GM23248 (cell line): ENCODE data around the gene SGPP2. TPM values are rescaled to one million over a fixed set of nuclear protein-coding genes. Genes with fewer than 3 reads are reported as not detected.

ENCODE experiments used
- DNase-seq: peaks from one replicate; pipeline ENCODE4 v3.0.0-alpha.2; 2015
- H2AFZ ChIP-seq: fragments of 200-600 bp; sonication (generic); 2 replicates; pipeline ENCODE4 v1.6.1; 2016; ENCODE audit warnings: antibody characterized with exemption
- H3F3A ChIP-seq: fragments of 200-600 bp; sonication (generic); 2 replicates; pipeline ENCODE4 v1.6.1; 2016; ENCODE audit warnings: mild to moderate bottlenecking, antibody characterized with exemption, mixed run types; ENCODE audit not compliant: insufficient read depth
- H3K27ac ChIP-seq: fragments of 200-600 bp; sonication (generic); 2 replicates; pipeline ENCODE4 v1.5.1; 2016; ENCODE audit warnings: mild to moderate bottlenecking
- H3K27me3 ChIP-seq: fragments of 200-600 bp; sonication (generic); replicated peaks from 2 replicates; pipeline ENCODE4 v1.6.1; 2016; ENCODE audit warnings: mild to moderate bottlenecking; ENCODE audit not compliant: insufficient read depth
- H3K36me3 ChIP-seq: fragments of 200-600 bp; sonication (generic); 2 replicates; pipeline ENCODE4 v1.6.1; 2016; ENCODE audit warnings: low read depth, mild to moderate bottlenecking
- H3K4me1 ChIP-seq: fragments of 200-600 bp; sonication (generic); 2 replicates; pipeline ENCODE4 v1.6.1; 2016; ENCODE audit warnings: mild to moderate bottlenecking; ENCODE audit not compliant: insufficient read depth
- H3K4me2 ChIP-seq: fragments of 200-600 bp; sonication (generic); one replicate; pipeline ENCODE4 v1.6.1; 2016; ENCODE audit warnings: mild to moderate bottlenecking; ENCODE audit not compliant: unreplicated experiment
- H3K4me3 ChIP-seq: fragments of 200-600 bp; sonication (generic); 2 replicates; pipeline ENCODE4 v1.5.1; 2016; ENCODE audit warnings: mild to moderate bottlenecking
- H3K79me2 ChIP-seq: fragments of 200-600 bp; sonication (generic); 2 replicates; pipeline ENCODE4 v1.6.1; 2016; ENCODE audit warnings: mild to moderate bottlenecking; ENCODE audit not compliant: insufficient read depth
- H3K9ac ChIP-seq: fragments of 200-600 bp; sonication (generic); 2 replicates; pipeline ENCODE4 v1.6.1; 2016; ENCODE audit warnings: mild to moderate bottlenecking
- H3K9me2 ChIP-seq: fragments of 200-600 bp; sonication (generic); 2 replicates; pipeline ENCODE4 v1.6.1; 2016; ENCODE audit warnings: mixed run types, mild to moderate bottlenecking, moderate library complexity; ENCODE audit not compliant: insufficient read depth
- H3K9me3 ChIP-seq: fragments of 200-600 bp; sonication (generic); one replicate; pipeline ENCODE4 v1.6.1; 2017; ENCODE audit warnings: low read depth
- H4K20me1 ChIP-seq: fragments of 200-600 bp; sonication (generic); 2 replicates; pipeline ENCODE4 v1.6.0; 2016; ENCODE audit not compliant: insufficient read depth
- EZH2 ChIP-seq: fragments of 200-600 bp; sonication (generic); IDR thresholded peaks from 2 replicates; pipeline ENCODE4 v1.6.1; 2018; ENCODE audit warnings: antibody characterized with exemption, mild to moderate bottlenecking; ENCODE audit not compliant: insufficient read depth, poor library complexity, severe bottlenecking
- EZH2phosphoT487 ChIP-seq: fragments of 200-600 bp; sonication (generic); IDR thresholded peaks from 2 replicates; pipeline ENCODE4 v1.6.1; 2018; ENCODE audit warnings: antibody characterized with exemption, moderate library complexity, mild to moderate bottlenecking, low read depth; ENCODE audit not compliant: insufficient read depth
- WGBS, 2 experiments: methylation state at CpG; one replicate each; pipeline ENCODE4 v1.1.6; 2015 to 2017; ENCODE audit warnings: low lambda C conversion rate in 2 of 2, low coverage in 1 of 2; ENCODE audit errors: missing lambda C conversion rate in 2 of 2; 5-methylcytosine and 5-hydroxymethylcytosine counted together
- in situ Hi-C: fragments of 300-500 bp; cut with MboI; formaldehyde crosslinking; loops from 2 replicates; pipeline ENCODE4 v1.15.0; 2020
- polyA plus RNA-seq: library from polyadenylated mRNA; unstranded; fragments of >200 nt; fragmentation: Nextera tagmentation; extraction: Ambion mirVana; gene quantifications from 2 replicates; pipeline ENCODE4 v1.2.1, GENCODE V29; 2016
- total RNA-seq: library from RNA; depleted of rRNA; stranded (reverse); fragments of >200 nt; shearing (Covaris generic); gene quantifications from 2 replicates; pipeline ENCODE4 v1.2.3, GENCODE V29; 2014

Gene SGPP2
- total and polyA plus RNA-seq, 2 experiments from 2014 or later: not detected

- Histone ChIP-seq H3F3A (no peaks in the 10 kb centered on the region), H3K9ac (no peak overlapping the region), H3K9me3 (no peaks in the 10 kb centered on the region), H3K9me2 (no peaks in the 10 kb centered on the region), H3K27me3 (no peaks in the 10 kb centered on the region; the same call in none of the 2 replicates), H3K79me2 (no peaks in the 10 kb centered on the region), H3K27ac (no peak overlapping the region), H4K20me1 (no peaks in the 10 kb centered on the region), H3K4me3 (no peak overlapping the region), H3K4me1 (no peaks in the 10 kb centered on the region), H3K4me2 (no peak overlapping the region), H3K36me3 (no peaks in the 10 kb centered on the region), H2AFZ (no peak overlapping the region)
- DNase-seq: no peak
- WGBS, 2 experiments: 31 to 33% methylated on average over 8 of the region's 8 CpGs
- TF ChIP-seq EZH2: no peak
- in situ Hi-C loops: no loop called here
Measured at GRCh38 chr2:222504191-222504590, 79.8 kb downstream of the SGPP2 start.

GRCh38 chr2:222504719-222505118, 80.4 kb downstream of the SGPP2 start:
- Histone ChIP-seq H3F3A (no peaks in the 10 kb centered on the region), H4K20me1 (no peaks in the 10 kb centered on the region), H3K9me3 (no peaks in the 10 kb centered on the region), H3K4me1 (no peaks in the 10 kb centered on the region), H3K4me2 (no peak overlapping the region), H3K79me2 (no peaks in the 10 kb centered on the region), H3K9me2 (no peaks in the 10 kb centered on the region), H3K36me3 (no peaks in the 10 kb centered on the region), H3K27me3 (no peaks in the 10 kb centered on the region; the same call in none of the 2 replicates), H3K27ac (no peak overlapping the region), H3K4me3 (no peak overlapping the region), H3K9ac (no peak overlapping the region), H2AFZ (no peak overlapping the region)
- WGBS, 2 experiments: 19% methylated on average over 2 of the region's 2 CpGs
- no peak for DNase-seq
- TF ChIP-seq EZH2 (no peak), EZH2phosphoT487 (no peak)
- in situ Hi-C loops: no loop called here

DNA sequence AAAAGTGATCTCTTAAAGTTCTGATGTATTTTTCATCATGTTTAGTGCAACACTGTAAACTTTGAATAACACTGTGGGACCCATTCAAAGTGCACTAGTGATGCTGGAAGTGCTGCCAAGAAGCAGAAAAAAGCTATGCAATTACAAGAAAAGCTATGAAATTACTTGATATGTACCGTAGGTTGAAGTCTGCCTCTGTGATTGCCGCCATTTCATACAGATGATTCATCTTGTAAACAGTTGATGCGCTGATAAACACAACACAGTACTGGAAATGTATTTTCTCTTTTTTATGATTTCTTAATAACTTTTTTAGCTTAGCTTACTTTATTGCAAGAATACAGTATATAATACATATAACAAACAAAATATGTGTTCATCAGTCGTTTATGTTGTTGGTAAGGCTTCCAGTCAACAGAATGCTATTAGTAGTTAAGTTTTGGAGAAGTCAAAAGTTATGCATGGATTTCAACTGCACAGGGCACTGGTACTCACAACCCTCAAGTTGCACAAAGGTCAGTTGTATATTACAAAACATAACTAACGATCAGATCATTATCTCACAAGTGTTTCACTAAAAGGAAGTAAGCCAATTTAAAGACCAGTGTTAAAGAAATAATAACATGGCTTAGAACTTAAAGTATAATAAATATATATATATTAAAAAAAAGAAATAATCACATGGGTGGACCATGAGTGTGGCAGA, 82.0 kb downstream of the SGPP2 start:
- Histone ChIP-seq H3K9me2 (no peaks in the 10 kb centered on the region), H3K4me3 (no peak overlapping the region), H3K9ac (no peak overlapping the region), H3K27me3 (peaks cover 11% of the 10 kb centered on the region), H4K20me1 (no peaks in the 10 kb centered on the region), H3K36me3 (no peaks in the 10 kb centered on the region), H2AFZ (no peak overlapping the region), H3K79me2 (no peaks in the 10 kb centered on the region), H3K4me2 (no peak overlapping the region), H3K27ac (no peak overlapping the region), H3F3A (no peaks in the 10 kb centered on the region), H3K4me1 (no peaks in the 10 kb centered on the region), H3K9me3 (no peaks in the 10 kb centered on the region)
- 53 to 55% methylated on average over 5 of the region's 5 CpGs for WGBS, 2 experiments
- no peak for DNase-seq
- TF ChIP-seq EZH2 (no peak), EZH2phosphoT487 (no peak)
- in situ Hi-C loops: no loop called here

- no peak for DNase-seq
- Histone ChIP-seq H3K4me2 (no peak overlapping the region), H3K9ac (no peak overlapping the region), H3K36me3 (no peaks in the 10 kb centered on the region), H2AFZ (no peak overlapping the region), H3K79me2 (no peaks in the 10 kb centered on the region), H3K27ac (no peak overlapping the region), H3K27me3 (peaks cover 13% of the 10 kb centered on the region; the same call in 1 of the 2 replicates), H3K4me3 (no peak overlapping the region), H3K9me2 (no peaks in the 10 kb centered on the region), H3F3A (peaks cover 15% of the 10 kb centered on the region), H3K4me1 (peaks cover 7% of the 10 kb centered on the region), H4K20me1 (no peaks in the 10 kb centered on the region), H3K9me3 (no peaks in the 10 kb centered on the region)
- in situ Hi-C loops: no loop called here
- TF ChIP-seq EZH2phosphoT487 (no peak), EZH2 (no peak)
Measured at GRCh38 chr2:222514901-222515300, 90.6 kb downstream of the SGPP2 start.
